Stimulated activated CD4-positive, alpha-beta T cell treated with anti-CD3 and anti-CD28 coated beads, Interleukin-2, amount 100 ng/mL, for 24 hours (primary cell): ENCODE measurements around the gene SOX6.

Source experiments
- DNase-seq, 2 donors: peaks; one replicate each; pipeline ENCODE4 v3.0.0-alpha.2; 2020

The SOX6 gene

DNA sequence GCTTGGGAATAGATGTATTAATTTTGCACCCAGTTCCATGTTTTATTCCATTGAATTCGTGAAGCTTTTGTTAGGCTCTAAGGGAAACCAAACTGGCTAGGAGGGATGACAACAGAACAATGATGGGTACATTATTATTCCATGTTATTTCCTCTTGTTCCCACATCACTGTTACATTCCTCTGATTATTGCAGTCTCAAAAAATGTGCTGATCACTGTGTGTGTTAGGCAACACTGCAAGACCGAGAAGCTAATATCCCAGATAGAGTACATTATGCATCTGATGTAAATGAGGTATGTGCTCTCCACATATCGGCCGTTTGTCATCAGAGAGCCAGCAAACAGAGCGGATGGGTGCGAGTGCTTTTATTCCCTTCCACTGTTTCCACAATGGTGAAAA lies 327.9 kb downstream of the SOX6 start:
- no peak for DNase-seq

DNA sequence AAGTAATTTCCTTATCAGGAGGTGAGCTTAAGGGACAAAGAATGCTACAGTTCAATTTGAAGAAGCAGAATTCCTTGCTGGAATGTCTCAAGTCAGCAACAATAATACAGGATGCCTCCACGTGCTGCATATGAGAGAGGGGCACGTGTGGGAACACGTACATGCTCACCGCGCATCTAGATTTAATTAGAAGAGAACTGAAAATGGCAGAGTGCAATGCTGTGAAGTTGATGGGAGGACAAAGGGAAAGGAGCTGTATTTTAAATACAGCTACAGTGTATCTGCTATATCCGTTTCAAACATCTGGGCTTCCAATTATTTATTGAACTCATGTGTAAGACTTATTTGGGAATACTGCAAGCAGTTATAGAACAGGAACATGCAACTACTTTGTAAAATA lies 328.7 kb downstream of the SOX6 start:
- DNase-seq, result no peak

DNA sequence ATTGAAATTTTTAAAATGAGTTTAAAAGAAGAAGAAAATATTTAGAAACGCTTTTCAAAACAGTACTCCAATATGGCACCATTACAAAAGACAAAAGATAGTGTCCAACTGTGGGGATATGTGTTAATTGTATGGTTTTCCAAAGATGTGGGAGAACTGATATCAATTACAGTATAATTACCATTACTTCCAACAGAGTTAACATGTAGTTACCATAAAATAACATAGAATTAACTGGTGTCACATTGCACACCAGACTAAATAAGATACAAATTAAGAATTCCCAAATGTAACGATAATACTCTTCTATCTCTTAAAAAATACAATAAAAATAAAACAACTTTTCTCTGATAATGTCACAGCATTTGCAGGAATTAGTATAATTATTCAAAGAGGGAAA lies 329.5 kb downstream of the SOX6 start:
- no peak for DNase-seq

DNA sequence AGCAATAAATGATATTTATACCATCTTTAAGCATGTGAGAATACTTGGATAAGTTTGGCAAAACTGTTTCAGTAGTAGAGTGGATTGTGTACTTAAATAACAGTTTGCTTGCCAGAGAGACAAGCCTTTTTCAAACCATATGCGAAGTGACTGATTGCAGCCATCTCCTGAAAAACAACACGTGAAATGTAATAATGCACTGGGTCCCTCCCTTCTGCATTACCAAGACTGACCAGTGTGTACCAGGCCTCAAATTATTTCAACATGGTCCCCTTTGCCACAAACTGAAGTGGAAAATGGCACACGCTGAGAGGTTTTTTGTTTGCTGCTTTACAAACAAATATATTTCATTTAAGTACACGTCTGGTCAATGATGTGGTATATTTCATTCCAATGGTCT lies 337.4 kb downstream of the SOX6 start:
- DNase-seq, result no peak

DNA sequence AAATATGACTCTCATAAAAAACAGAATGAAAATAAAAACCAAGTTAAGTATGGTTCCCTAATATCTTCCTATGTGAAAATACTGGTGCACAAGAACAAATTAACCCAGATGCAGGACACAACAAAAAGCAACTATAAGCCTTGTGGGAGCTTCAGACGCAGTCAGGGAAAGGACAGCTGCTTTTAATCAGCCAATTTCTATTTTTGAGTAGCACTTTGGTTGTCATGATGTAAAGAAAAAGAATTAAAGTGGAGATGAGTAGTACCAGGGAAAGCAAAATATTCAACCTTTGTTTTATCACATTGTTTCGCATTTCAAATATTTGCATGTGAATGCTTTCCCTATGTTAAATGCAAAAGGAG lies 339.9 kb downstream of the SOX6 start:
- DNase-seq, result no peak

DNA sequence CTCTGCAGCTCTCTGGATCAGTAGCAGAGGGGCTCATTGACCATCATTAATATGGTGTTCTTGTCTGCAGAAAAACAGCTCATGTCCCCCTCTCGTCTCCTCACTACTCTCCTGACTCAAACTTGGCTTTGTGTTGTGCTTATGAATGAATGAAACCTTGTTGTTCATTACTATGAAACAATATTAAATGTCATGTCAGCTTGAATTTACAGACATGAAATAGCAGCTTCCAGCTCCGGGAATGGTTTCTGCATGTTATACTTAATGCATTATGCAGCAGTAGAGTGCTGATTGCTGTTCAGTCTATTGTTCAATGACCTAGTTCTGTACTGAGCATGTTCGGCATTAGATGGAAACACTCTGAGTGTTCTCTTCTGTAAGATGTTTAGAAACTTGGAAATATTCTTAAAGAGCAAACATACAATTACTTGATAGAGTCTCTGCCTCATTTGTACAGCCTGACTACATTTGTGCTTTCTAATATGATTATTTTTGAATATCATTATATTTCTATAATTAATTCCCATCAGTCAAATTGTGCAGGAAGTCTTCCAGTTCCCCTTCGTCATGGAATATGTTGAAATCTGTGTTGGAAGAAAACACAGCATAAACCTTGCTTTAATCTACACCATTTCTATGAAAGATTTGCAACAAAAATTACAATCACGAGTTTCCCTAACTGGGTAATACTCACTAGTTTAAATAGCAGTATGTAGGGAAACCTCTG lies 340.4 kb downstream of the SOX6 start:
- DNase-seq, result no peak

DNA sequence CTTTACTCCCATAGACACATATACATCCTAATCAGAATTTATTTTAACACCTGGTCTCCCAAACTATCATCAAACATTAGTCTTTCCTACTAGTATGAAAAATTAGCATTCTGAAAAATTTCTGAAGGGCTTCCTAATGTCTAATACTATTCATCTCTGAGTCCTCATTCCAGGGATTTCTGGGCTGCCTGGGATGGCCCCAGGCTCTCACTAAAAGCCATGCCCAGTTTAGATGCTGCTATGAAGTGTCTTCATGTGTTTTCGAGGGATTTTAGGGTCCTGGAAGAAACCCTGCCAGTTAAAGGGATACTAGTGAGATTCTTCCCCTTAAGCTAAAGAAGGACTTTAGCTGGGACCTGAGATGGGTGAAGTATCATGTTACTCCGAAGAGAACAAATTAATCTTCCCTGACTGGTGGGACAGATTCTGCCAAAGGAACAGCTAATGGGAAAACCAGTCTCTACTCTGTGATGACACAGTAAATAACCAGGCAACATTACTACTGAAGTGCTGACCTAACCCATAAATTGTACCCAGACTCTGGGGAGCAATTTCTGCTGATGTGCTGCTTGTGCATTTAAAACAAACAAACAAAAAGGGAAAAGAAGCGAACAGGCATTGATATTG lies 342.6 kb downstream of the SOX6 start:
- no peak for DNase-seq

DNA sequence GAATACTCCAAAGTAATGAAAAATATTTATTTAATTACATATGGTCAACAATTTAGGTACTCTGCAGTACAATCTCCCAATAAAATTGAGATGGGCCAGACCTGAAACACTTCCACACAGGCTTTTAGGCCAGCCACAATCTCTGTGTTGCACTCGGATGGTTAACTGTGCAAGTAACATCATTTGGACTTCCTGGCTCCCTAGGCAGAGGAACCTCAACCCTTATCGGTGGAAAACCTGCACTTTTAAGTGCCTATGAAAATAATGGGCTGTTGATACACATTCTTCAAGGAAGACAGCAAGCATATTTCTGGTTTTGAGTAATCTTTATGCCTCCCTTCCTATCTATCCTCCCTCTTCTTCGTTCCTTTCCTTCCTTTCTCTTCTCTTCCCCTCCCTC lies 343.1 kb downstream of the SOX6 start:
- DNase-seq, result no peak

DNA sequence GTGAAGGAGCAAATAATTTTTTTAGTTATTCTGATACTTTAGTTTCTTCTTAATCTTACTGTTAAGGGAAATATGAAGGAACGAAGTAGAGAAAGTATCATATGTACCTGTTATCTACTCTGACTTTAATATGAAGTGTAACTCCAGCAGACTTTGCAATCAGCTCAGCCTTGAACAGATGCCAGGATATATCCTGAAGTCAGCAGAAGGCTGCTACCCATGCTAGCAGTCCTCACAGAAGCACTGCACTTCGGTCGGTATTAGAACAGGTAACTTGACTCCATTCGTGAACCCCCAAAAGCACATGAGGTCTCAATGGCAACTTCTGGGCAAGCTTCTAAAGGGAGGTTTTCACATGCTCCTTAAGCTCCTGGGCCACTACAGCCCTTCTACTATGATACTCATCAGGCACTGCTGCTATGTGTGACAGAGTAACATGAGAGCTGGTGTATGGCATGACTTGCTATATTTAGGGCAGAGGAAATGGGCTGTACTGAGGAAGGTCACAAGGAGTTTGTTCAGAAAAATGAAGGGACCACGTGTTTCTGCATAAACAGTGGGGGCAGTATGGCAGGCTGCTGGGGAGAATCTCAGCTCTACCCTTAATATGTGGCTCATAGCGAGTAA lies 344.1 kb downstream of the SOX6 start:
- no peak for DNase-seq

DNA sequence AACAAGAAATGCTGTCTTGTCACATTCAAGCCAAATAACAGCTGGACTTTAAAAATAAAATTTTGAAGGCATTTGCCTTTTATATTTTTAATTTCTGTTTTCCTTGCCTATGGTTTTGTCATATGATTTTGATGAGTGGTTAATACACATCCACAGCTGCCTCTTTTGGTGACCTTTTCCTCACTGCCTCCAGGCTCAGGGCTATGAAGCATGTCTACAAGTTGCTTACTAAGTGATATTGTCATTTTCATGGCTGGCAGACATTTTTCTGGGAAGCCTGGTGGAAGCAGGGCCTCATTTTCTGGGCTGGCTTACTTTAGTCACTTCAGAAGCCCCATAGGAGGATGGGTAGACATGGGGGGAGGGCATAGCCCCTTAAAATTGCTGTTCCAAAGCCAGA lies 344.9 kb downstream of the SOX6 start:
- no peak for DNase-seq

DNA sequence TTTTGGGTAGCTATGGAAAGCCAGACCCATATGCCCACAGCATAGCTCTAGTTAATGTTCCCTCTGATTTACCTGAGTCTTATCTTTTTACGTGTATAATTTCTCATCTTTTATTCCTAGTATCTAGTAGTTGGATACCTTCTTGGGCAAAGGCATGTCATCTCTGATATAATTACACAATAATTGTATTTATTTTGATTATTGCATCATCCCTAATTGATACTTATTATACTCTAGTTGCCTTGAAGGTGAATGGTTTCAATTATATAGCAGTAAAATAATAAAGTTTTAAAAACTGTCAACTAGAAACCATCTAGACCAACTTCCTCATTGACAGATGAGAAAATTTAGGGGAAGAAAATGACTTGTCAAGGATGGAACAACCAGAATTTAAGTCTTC lies 347.3 kb downstream of the SOX6 start:
- no peak for DNase-seq

DNA sequence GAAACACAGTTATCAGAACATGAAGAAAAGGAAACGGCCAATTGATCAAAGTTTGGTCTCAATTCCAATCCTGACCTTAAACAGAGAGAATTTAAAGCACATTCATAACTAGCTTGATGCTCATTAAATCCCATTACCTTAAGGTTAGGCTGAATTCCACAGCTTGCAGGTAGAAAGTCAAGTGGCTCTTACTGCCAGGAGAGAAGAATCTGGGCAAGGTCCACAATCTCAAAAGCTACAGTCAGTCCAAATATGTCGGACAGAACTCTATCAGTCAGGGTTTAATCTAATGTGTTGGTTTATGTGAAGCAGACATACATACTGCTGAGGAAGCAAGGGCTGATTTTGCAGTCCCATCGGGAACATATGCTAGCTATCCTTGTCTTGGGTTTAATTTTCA lies 348.8 kb downstream of the SOX6 start:
- DNase-seq, result no peak

DNA sequence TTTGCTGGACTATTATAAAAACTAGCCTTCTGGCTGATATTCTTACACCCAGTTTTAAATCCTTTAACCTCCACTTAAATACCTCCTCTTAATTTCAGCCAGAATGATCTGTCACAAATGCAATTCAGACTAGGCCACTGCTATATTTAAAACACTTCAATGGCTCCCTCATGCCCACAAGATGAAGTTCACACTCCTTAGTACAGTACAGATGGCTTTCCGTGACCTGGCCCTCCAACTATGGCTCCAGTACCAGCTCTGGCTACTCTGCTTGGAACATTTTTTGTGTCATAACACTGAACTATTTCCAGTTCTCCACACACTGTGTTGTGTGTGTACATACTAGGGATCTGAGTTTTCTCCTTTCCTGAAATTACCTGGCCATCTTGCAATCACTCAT lies 353.4 kb downstream of the SOX6 start:
- no peak for DNase-seq

DNA sequence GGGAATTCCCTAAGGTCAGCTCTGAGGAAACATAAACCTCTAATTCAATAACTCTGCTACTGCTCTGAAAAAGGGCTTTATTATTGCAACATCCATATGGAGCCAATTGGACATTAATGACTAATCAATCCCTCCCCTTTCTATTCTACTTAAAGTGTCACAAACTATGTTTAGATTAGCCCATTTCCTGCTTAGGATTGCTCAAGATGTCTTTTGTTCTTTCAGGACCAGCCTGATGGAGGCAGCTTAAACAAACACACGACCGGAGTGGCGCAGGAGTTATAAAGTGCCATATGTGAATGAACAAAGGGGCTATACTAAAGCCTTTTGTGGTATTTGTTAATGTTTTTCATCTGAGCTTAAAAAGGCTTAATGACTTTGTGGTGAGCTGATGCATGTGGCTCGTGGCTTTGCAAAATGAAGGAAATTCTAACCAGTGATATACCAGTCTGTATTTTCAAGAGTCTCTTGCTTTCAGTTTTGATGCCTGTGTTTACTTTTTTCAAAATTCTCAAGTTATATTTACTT lies 354.4 kb downstream of the SOX6 start:
- no peak for DNase-seq

DNA sequence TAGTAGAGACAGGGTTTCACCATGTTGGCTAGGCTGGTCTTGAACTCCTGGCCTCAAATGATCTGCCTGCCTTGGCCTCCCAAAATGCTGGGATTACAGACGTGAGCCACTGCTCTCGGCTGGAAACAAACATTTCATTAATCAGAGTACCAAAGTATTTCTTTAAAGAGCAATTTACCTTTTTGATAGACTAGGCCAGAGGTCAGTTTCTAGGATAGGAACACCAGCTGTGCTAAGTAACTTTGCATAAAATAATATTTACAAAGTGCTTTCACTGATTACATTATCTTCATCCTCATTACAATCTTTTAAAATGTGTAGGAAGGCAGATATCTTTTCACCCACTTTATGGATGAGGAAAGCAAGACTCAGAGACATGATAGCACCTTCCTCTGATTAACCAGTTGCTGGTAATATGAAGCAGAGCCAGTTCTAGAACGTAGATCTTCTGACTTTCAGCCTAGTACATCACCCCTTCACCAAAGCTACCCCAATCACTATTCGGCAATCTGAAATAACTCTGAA lies 355.2 kb downstream of the SOX6 start:
- no peak for DNase-seq

DNA sequence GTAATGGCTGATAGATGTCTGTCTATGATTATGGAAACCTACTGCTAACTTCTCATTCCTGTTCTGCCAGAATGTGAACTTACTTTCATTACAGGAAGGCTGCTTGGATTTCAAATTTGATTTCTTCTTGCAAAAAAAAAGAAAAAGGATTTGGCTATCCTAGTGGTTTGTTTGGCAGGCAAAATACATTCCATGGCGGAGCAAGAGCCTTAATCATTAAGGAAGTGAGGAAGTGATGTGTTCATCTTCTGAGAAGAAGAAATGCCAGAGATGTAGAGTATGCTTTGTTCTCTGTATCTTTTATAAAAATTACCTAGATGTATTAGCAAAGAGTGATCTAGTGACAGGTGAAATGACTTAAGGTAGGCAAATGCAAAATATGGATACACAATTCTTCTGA lies 356.3 kb downstream of the SOX6 start:
- DNase-seq, result no peak

DNA sequence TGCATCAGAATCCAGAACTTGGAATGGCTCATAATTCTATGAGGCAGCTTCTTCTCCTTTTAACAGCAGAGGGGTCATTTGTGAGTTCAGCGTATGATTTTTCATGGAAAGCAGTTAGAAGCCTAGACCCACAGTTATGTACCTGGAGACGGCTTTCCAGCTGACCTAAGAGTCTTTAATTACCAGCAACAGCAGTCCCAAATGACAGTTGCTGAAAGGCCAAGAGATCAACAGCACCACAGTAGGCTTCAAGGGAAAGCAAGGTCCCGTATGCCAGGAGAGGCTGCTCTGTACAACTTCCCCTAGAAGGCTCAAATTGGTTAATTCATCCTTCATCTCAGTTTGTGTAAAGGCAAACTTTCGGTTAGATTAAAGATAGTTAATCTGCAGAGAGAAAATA lies 363.0 kb downstream of the SOX6 start:
- no peak for DNase-seq

DNA sequence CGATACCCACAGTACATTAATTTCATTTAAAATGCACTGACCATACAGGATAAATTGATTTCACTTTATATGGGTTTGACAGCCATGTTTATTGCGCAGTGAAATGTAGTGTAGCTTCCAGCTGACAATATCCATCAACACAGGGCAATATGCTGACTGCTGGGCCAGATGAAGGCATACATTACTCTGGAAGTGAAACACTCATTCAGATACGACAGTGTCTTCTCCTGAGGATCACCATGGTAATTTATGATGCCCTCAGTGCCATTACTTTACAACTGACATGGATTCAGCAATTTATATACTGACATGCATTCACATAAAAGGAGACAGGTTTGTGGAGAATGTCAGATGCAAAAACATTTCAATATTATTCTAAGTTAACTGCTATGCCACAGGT lies 365.1 kb downstream of the SOX6 start:
- DNase-seq, result no peak

DNA sequence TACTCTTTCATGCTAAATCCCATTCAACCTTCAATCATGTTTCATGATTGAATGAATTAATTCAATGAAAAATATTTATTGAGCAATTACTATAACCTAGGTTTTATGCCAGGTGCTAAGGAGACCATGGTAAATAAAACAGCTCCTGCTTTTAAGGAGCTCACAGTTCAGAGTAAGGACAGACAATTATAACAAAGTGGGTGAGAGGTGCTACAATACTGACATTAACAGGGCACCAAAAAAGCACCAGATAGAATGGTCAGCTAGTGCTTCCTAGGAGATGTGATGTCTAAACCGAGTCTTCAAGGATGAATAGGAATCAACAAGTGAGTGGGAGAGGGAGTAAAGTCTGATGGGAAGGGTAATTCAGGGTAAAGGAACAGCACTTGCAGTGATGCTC lies 366.7 kb downstream of the SOX6 start:
- DNase-seq, result no peak

DNA sequence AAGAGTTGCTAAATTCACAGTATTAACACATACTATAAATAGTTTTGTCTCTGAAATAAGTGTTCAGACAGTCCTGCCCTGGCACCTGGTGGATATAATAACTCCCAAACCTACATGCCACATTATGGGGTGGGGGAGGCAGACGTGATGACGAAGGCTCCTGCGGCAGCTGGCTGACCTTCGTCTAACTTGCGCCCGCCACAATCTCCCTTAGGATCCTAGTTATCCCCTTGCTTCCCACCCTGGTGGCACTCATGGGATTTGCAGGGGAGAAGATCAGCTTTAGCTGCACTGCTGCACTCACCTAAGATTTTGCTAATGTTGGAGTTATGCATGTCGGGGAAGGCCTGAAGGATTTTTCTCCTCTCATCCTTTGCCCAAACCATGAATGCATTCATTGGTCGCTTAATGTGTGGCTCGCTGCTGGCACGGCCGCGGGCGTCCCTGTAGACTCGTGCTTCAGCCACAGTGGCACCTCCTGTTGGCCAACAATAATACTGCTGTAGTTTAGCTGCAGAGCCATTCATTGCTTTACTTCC lies 367.6 kb downstream of the SOX6 start:
- no peak for DNase-seq

DNA sequence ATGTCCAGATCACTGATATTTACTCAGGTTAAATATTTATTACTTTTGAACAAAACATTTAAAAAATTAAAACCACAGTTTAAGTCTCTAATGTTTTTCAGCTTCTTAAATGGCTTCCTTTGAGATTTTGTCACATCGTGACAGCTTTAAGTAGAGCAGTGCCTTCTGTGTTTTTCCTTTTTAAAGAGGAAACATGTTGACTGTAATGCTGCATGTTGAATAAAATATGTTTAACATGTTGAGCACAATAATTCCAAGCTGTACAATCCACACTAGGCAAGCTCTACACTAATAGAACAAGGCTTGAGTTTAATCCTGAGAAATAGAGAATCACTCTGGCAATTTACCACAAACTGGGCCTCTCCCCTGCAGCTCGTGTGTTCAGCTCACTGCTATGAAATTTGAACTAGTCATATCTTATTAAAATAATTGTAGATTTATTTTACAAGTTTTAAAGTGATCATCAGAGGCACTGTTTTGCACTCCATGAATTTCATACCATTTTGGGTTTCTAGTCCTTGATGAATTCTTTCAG lies 368.3 kb downstream of the SOX6 start:
- no peak for DNase-seq

DNA sequence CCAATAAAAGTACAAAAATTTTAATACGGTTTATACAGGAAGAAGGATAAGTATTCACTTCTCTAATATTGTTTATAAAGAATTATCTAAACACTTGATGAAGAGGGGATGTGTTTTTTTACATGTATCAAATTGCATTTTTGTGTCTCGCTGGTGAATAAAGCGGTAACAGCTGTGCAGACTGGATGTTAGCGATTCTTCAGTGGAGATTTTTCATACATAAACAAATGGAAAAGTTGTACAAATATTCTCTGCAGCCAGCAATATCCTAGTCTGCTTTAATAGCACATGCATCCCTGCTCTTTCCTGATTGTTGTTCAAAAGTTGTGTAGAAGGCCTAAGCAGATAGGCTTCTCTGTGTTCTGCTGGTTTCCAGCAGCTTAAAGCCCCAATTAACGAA lies 369.3 kb downstream of the SOX6 start:
- DNase-seq, result no peak

DNA sequence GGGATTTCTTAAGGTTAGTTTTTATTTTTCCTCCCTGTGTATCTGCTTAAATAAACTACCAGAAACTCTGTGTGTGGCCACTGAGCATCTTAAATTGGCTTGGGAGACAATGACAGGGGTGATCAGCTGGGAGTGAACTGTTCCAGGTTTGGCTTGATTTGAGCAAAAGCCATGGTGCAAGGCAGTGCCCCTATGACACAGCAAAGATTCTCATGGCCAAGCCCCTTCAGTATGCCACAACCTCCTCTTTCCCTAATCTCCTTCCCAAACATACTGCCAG lies 370.5 kb downstream of the SOX6 start:
- DNase-seq, result no peak
